OCI-LY1 (cell line): Measurements from ENCODE around the gene PPP4R3C.
"Not testable (repeated sequence)": the region's sequence is repeated elsewhere in the genome, so short reads cannot be mapped to it uniquely, and the experiment has no call there.

Experiments
- H2AFZ ChIP-seq: fragments of 200-600 bp; sonication (generic), shearing (Covaris generic); 2 replicates; pipeline ENCODE4 v1.6.0; 2014; ENCODE audit warnings: antibody characterized with exemption, mild to moderate bottlenecking, low read length
- H3F3A ChIP-seq: fragments of 200-600 bp; sonication (generic), shearing (Covaris generic); 2 replicates; pipeline ENCODE4 v1.6.0; 2014; ENCODE audit warnings: mild to moderate bottlenecking, antibody characterized with exemption, low read length, moderate library complexity; ENCODE audit not compliant: insufficient read depth
- H3K27ac ChIP-seq: fragments of 200-600 bp; sonication (generic); 2 replicates; pipeline ENCODE4 v1.5.1; 2014; ENCODE audit warnings: low read length, mixed run types, mild to moderate bottlenecking, low read depth; ENCODE audit not compliant: poor library complexity, severe bottlenecking
- H3K27me3 ChIP-seq: fragments of 200-600 bp; sonication (generic); 2 replicates; pipeline ENCODE4 v1.6.0; 2014; ENCODE audit warnings: antibody characterized with exemption, mild to moderate bottlenecking, low read length, moderate library complexity; ENCODE audit not compliant: insufficient read depth
- H3K36me3 ChIP-seq: fragments of 200-600 bp; sonication (generic); 2 replicates; pipeline ENCODE4 v1.6.1; 2014; ENCODE audit warnings: mild to moderate bottlenecking, antibody characterized with exemption, low read length, moderate library complexity, mixed read lengths; ENCODE audit not compliant: insufficient read depth
- H3K4me1 ChIP-seq: fragments of 200-600 bp; sonication (generic); 2 replicates; pipeline ENCODE4 v1.5.1; 2014; ENCODE audit warnings: mild to moderate bottlenecking, low read length, moderate library complexity; ENCODE audit not compliant: insufficient read depth, severe bottlenecking
- H3K4me2 ChIP-seq: fragments of 200-600 bp; sonication (generic), shearing (Covaris generic); 2 replicates; pipeline ENCODE4 v1.6.1; 2014; ENCODE audit warnings: low read length
- H3K4me3 ChIP-seq: fragments of 200-600 bp; sonication (generic); 2 replicates; pipeline ENCODE4 v1.5.1; 2014; ENCODE audit warnings: low read length, low read depth, mild to moderate bottlenecking, mixed read lengths; ENCODE audit not compliant: poor library complexity, severe bottlenecking
- H3K79me2 ChIP-seq: fragments of 200-600 bp; shearing (Covaris generic); 2 replicates; pipeline ENCODE4 v1.6.1; 2016; ENCODE audit warnings: mixed run types, low read length, mixed read lengths; ENCODE audit not compliant: insufficient read depth
- H3K9ac ChIP-seq: fragments of 200-600 bp; sonication (generic), shearing (Covaris generic); 2 replicates; pipeline ENCODE4 v1.6.1; 2014; ENCODE audit warnings: mild to moderate bottlenecking, low read length, mixed read lengths
- H3K9me2 ChIP-seq: fragments of 200-600 bp; sonication (generic), shearing (Covaris generic); 2 replicates; pipeline ENCODE4 v1.6.1; 2014; ENCODE audit warnings: low read depth, mild to moderate bottlenecking, low read length, mixed read lengths
- H3K9me3 ChIP-seq: fragments of 200-600 bp; shearing (Covaris generic); 2 replicates; pipeline ENCODE4 v1.6.1; 2014; ENCODE audit warnings: low read length, mixed read lengths
- H4K20me1 ChIP-seq: fragments of 200-600 bp; sonication (generic), shearing (Covaris generic); 2 replicates; pipeline ENCODE4 v1.6.0; 2016; ENCODE audit warnings: mild to moderate bottlenecking, low read length; ENCODE audit not compliant: insufficient read depth
- CTCF ChIP-seq: fragments of 200-600 bp; sonication (generic), shearing (Covaris generic); IDR thresholded peaks from 2 replicates; pipeline ENCODE4 v1.5.1; 2017; ENCODE audit warnings: mild to moderate bottlenecking, antibody characterized with exemption, low read length, moderate library complexity, mixed read lengths
- EZH2 ChIP-seq: fragments of 200-600 bp; sonication (generic), shearing (Covaris generic); IDR thresholded peaks from 2 replicates; pipeline ENCODE4 v1.8.0; 2017; ENCODE audit warnings: borderline replicate concordance, mixed run types, mild to moderate bottlenecking, antibody characterized with exemption, low read length, moderate library complexity, mixed read lengths

PPP4R3C gene

GRCh38 chrX:27463187-27463586, at the start of gene PPP4R3C:
Gene PPP4R3C (minus strand): TSS chrX:27463341. CDS start chrX:27463296, 45 bp downstream.
- no peaks in the 10 kb centered on the region for H3K9me2 ChIP-seq
- no peaks in the 10 kb centered on the region for H4K20me1 ChIP-seq
- H3K9me3 ChIP-seq = no peaks in the 10 kb centered on the region
- H3K27ac ChIP-seq = no peak within 1 kb of the TSS
- no peaks in the 10 kb centered on the region for H3K4me1 ChIP-seq
- no peak within 1 kb of the TSS for H2AFZ ChIP-seq
- H3K79me2 ChIP-seq = no peaks in the 10 kb centered on the region
- no peaks in the 10 kb centered on the region for H3K36me3 ChIP-seq
- H3K4me3 ChIP-seq = no peak within 1 kb of the TSS
- no peaks in the 10 kb centered on the region for H3K27me3 ChIP-seq
- H3K4me2 ChIP-seq = no peak within 1 kb of the TSS
- TF ChIP-seq EZH2 = no peak
- no peaks in the 10 kb centered on the region for H3F3A ChIP-seq
- H3K9ac ChIP-seq = no peak within 1 kb of the TSS

- Histone ChIP-seq H3K36me3 (no peaks in the 10 kb centered on the region), H3K9me2 (no peaks in the 10 kb centered on the region), H3K4me2 (no peak overlapping the region), H3F3A (no peaks in the 10 kb centered on the region), H3K27me3 (no peaks in the 10 kb centered on the region), H3K27ac (no peak overlapping the region), H3K4me1 (no peaks in the 10 kb centered on the region), H4K20me1 (no peaks in the 10 kb centered on the region), H2AFZ (no peak overlapping the region), H3K4me3 (no peak overlapping the region), H3K9ac (no peak overlapping the region), H3K79me2 (no peaks in the 10 kb centered on the region), H3K9me3 (no peaks in the 10 kb centered on the region)
- no peak for TF ChIP-seq CTCF
- TF ChIP-seq EZH2 = no peak
Observed at GRCh38 chrX:27491397-27491796, 28.3 kb upstream of the PPP4R3C start.

GRCh38 chrX:27466051-27466450, 2.9 kb upstream of the PPP4R3C start:
- TF ChIP-seq CTCF = no peak
- TF ChIP-seq EZH2 = no peak
- no peaks in the 10 kb centered on the region for H3K36me3 ChIP-seq
- no peaks in the 10 kb centered on the region for H3F3A ChIP-seq
- no peak overlapping the region for H2AFZ ChIP-seq
- H3K27ac ChIP-seq = no peak overlapping the region
- no peaks in the 10 kb centered on the region for H3K4me1 ChIP-seq
- H4K20me1 ChIP-seq = no peaks in the 10 kb centered on the region
- H3K9me3 ChIP-seq = no peaks in the 10 kb centered on the region
- no peak overlapping the region for H3K4me3 ChIP-seq
- no peaks in the 10 kb centered on the region for H3K79me2 ChIP-seq
- H3K4me2 ChIP-seq = no peak overlapping the region
- H3K9ac ChIP-seq = no peak overlapping the region
- no peaks in the 10 kb centered on the region for H3K27me3 ChIP-seq
- H3K9me2 ChIP-seq = no peaks in the 10 kb centered on the region

- no peaks in the 10 kb centered on the region for H3F3A ChIP-seq
- TF ChIP-seq CTCF (no peak), EZH2 (no peak)
- no peaks in the 10 kb centered on the region for H3K79me2 ChIP-seq
- no peak overlapping the region for H2AFZ ChIP-seq
- no peak overlapping the region for H3K4me3 ChIP-seq
- no peak overlapping the region for H3K4me2 ChIP-seq
- no peaks in the 10 kb centered on the region for H3K36me3 ChIP-seq
- H4K20me1 ChIP-seq = no peaks in the 10 kb centered on the region
- H3K9me2 ChIP-seq = no peaks in the 10 kb centered on the region
- H3K27ac ChIP-seq = no peak overlapping the region
- H3K27me3 ChIP-seq = no peaks in the 10 kb centered on the region
- H3K9me3 ChIP-seq = no peaks in the 10 kb centered on the region
- no peak overlapping the region for H3K9ac ChIP-seq
- H3K4me1 ChIP-seq = no peaks in the 10 kb centered on the region
Observed at GRCh38 chrX:27465036-27465435, 1.9 kb upstream of the PPP4R3C start.

GRCh38 chrX:27459129-27459528, 4.0 kb downstream of the PPP4R3C start:
- H2AFZ ChIP-seq, H3K36me3 ChIP-seq, H3K9me3 ChIP-seq, H3K9me2 ChIP-seq, H3K4me3 ChIP-seq, H3K27ac ChIP-seq, H3K4me2 ChIP-seq, H3K4me1 ChIP-seq, H3K9ac ChIP-seq, H4K20me1 ChIP-seq, H3K27me3 ChIP-seq, H3F3A ChIP-seq, H3K79me2 ChIP-seq: not testable (repeated sequence)
